HepG2 (cell line): Measurements from ENCODE around the gene CRTC2. TPM values are rescaled to one million over a fixed set of nuclear protein-coding genes. Genes with fewer than 3 reads are reported as not detected.

Source experiments
- CENPT ChIP-seq: sonication (generic); formaldehyde crosslinking; IDR thresholded peaks from 2 replicates; pipeline ENCODE4 v1.8.0; 2022; ENCODE audit warnings: low read depth, mild to moderate bottlenecking, moderate library complexity, missing genetic modification reagents
- CENPX ChIP-seq: sonication (generic); formaldehyde crosslinking; IDR thresholded peaks from 2 replicates; pipeline ENCODE4 v1.9.0; 2021; ENCODE audit warnings: mild to moderate bottlenecking, missing genetic modification reagents, moderate library complexity
- CREBL2 ChIP-seq: sonication (generic); formaldehyde crosslinking; IDR thresholded peaks from 2 replicates; pipeline ENCODE4 v1.8.1; 2023; ENCODE audit warnings: missing genetic modification reagents, mild to moderate bottlenecking, borderline replicate concordance
- DMAP1 ChIP-seq: IDR thresholded peaks from 2 replicates; pipeline ENCODE4 v1.6.1; 2016
- DR1 ChIP-seq: sonication (generic); formaldehyde crosslinking; IDR thresholded peaks from 2 replicates; pipeline ENCODE4 v1.8.0; 2021; ENCODE audit warnings: mild to moderate bottlenecking, missing genetic modification reagents, inconsistent platforms
- FOXP1 ChIP-seq, 2 experiments: fragments of 450-650 bp in 1 of 2; IDR thresholded peaks; 2 replicates each; pipeline ENCODE4 v1.6.1; 2017 to 2018; ENCODE audit warnings: antibody characterized with exemption in 1 of 2
- HHEX ChIP-seq: IDR thresholded peaks from 2 replicates; pipeline ENCODE4 v1.6.1; 2016; ENCODE audit warnings: control low read depth
- IKZF1 ChIP-seq: fragments of 450-650 bp; IDR thresholded peaks from 2 replicates; pipeline ENCODE4 v1.7.1; 2016
- NR1H2 ChIP-seq: sonication (generic); formaldehyde crosslinking; IDR thresholded peaks from 2 replicates; pipeline ENCODE4 v1.8.1; 2022; ENCODE audit warnings: low read depth, missing genetic modification reagents, borderline replicate concordance
- PHF20 ChIP-seq: sonication (generic); formaldehyde crosslinking; IDR thresholded peaks from 2 replicates; pipeline ENCODE4 v1.5.0; 2020; ENCODE audit warnings: mild to moderate bottlenecking, missing genetic modification reagents
- PHF5A ChIP-seq: IDR thresholded peaks from one replicate; pipeline ENCODE4 v1.6.1; 2018; ENCODE audit warnings: low read depth, missing genetic modification reagents; ENCODE audit not compliant: unreplicated experiment
- POLR2AphosphoS5 ChIP-seq: IDR thresholded peaks from 2 replicates; pipeline ENCODE4 v1.6.1; 2012; ENCODE audit warnings: low read depth, low read length
- SAP130 ChIP-seq: IDR thresholded peaks from 2 replicates; pipeline ENCODE4 v1.6.1; 2016; ENCODE audit warnings: low read depth
- TARDBP ChIP-seq: sonication (generic); formaldehyde crosslinking; IDR thresholded peaks from 2 replicates; pipeline ENCODE4 v1.8.0; 2022; ENCODE audit warnings: mild to moderate bottlenecking, missing genetic modification reagents
- ZFP1 ChIP-seq: IDR thresholded peaks from 2 replicates; pipeline ENCODE4 v1.6.1; 2016
- ZNF234 ChIP-seq: sonication (generic); formaldehyde crosslinking; conservative IDR thresholded peaks from 2 replicates; pipeline ENCODE4 v1.5.1; 2020; ENCODE audit warnings: mild to moderate bottlenecking, missing genetic modification reagents
- ZNF263 ChIP-seq: sonication (generic); formaldehyde crosslinking; IDR thresholded peaks from 2 replicates; pipeline ENCODE4 v1.4.0; 2020; ENCODE audit warnings: missing genetic modification reagents
- ZNF383 ChIP-seq: sonication (generic); formaldehyde crosslinking; IDR thresholded peaks from 2 replicates; pipeline ENCODE4 v1.4.0; 2020; ENCODE audit warnings: missing genetic modification reagents, mild to moderate bottlenecking, borderline replicate concordance
- ZNF562 ChIP-seq: sonication (generic); formaldehyde crosslinking; IDR thresholded peaks from 2 replicates; pipeline ENCODE4 v1.8.0; 2022; ENCODE audit warnings: missing genetic modification reagents, borderline replicate concordance
- ZNF644 ChIP-seq: IDR thresholded peaks from 2 replicates; pipeline ENCODE4 v1.6.1; 2016; ENCODE audit warnings: low read depth
- ZNF879 ChIP-seq: sonication (generic); formaldehyde crosslinking; IDR thresholded peaks from 2 replicates; pipeline ENCODE4 v1.8.1; 2023; ENCODE audit warnings: missing genetic modification reagents
- polyA plus RNA-seq, 8 experiments: library from polyadenylated mRNA; depleted of rRNA in 3 of 8; stranded (reverse) in 7 of 8; unstranded in 1 of 8; fragments of >200 nt; fragmentation: Illumina TruSeq in 4 of 8; extraction: Trizol in 4 of 8; gene quantifications; 2 replicates each; pipeline versions ENCODE4 v1.2.1 to v1.2.3, GENCODE V29; 2011 to 2016; ENCODE audit warnings: low read depth in 4 of 8, missing spikeins in 1 of 8, mixed read lengths in 1 of 8; ENCODE audit not compliant: insufficient read depth in 1 of 8
- total RNA-seq, 5 experiments: library from RNA; depleted of rRNA; stranded (reverse); fragments of >200 nt; fragmentation: Illumina TruSeq; extraction: Trizol; gene quantifications; 2 replicates each; pipeline ENCODE4 v1.2.3, GENCODE V29; 2016; ENCODE audit warnings: low read depth in 1 of 5
- TF ChIP-seq, protein P1 (sequence below): IDR thresholded peaks from 2 replicates; pipeline ENCODE4 v1.6.1; 2016; ENCODE audit warnings: low read depth, control low read depth
- TF ChIP-seq, protein P2 (sequence below): sonication (generic); formaldehyde crosslinking; IDR thresholded peaks from 2 replicates; pipeline ENCODE4 v1.4.0; 2020; ENCODE audit warnings: missing genetic modification reagents
- TF ChIP-seq, protein P3 (sequence below): sonication (generic); formaldehyde crosslinking; IDR thresholded peaks from 2 replicates; pipeline ENCODE4 v1.5.0; 2020; ENCODE audit warnings: missing genetic modification reagents
- TF ChIP-seq, protein P4 (sequence below): sonication (generic); formaldehyde crosslinking; IDR thresholded peaks from 2 replicates; pipeline ENCODE4 v1.5.0; 2020; ENCODE audit warnings: mild to moderate bottlenecking, missing genetic modification reagents

CRTC2 gene
- total and polyA plus RNA-seq, 2 of the 13 experiments (the other 11 are each of a cell fraction or from before 2014, with no cell fraction given), result 6.1 to 26.7 TPM

- TF ChIP-seq, protein P1, sequence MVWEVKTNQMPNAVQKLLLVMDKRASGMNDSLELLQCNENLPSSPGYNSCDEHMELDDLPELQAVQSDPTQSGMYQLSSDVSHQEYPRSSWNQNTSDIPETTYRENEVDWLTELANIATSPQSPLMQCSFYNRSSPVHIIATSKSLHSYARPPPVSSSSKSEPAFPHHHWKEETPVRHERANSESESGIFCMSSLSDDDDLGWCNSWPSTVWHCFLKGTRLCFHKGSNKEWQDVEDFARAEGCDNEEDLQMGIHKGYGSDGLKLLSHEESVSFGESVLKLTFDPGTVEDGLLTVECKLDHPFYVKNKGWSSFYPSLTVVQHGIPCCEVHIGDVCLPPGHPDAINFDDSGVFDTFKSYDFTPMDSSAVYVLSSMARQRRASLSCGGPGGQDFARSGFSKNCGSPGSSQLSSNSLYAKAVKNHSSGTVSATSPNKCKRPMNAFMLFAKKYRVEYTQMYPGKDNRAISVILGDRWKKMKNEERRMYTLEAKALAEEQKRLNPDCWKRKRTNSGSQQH, result no peak
- no peak for TF ChIP-seq FOXP1 (IDR thresholded peaks at IDR 0.05)
- no peak for TF ChIP-seq FOXP1 (CRISPR knock-in tag; IDR thresholded peaks at IDR 0.05)
- TF ChIP-seq ZNF879 (CRISPR knock-in tag), result no peak
- TF ChIP-seq ZNF234, result no peak
- TF ChIP-seq CENPT (CRISPR knock-in tag), result no peak
- peak; percentile 13; the same call in 1 of the 2 replicates for TF ChIP-seq CREBL2 (CRISPR knock-in tag)
- TF ChIP-seq NR1H2 (CRISPR knock-in tag), result no peak
- TF ChIP-seq, protein P2, sequence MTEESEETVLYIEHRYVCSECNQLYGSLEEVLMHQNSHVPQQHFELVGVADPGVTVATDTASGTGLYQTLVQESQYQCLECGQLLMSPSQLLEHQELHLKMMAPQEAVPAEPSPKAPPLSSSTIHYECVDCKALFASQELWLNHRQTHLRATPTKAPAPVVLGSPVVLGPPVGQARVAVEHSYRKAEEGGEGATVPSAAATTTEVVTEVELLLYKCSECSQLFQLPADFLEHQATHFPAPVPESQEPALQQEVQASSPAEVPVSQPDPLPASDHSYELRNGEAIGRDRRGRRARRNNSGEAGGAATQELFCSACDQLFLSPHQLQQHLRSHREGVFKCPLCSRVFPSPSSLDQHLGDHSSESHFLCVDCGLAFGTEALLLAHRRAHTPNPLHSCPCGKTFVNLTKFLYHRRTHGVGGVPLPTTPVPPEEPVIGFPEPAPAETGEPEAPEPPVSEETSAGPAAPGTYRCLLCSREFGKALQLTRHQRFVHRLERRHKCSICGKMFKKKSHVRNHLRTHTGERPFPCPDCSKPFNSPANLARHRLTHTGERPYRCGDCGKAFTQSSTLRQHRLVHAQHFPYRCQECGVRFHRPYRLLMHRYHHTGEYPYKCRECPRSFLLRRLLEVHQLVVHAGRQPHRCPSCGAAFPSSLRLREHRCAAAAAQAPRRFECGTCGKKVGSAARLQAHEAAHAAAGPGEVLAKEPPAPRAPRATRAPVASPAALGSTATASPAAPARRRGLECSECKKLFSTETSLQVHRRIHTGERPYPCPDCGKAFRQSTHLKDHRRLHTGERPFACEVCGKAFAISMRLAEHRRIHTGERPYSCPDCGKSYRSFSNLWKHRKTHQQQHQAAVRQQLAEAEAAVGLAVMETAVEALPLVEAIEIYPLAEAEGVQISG (CRISPR knock-in tag), result peak; percentile 42; the same call in 1 of the 2 replicates
- TF ChIP-seq POLR2AphosphoS5, result no peak
- TF ChIP-seq HHEX (CRISPR knock-in tag), result no peak
- TF ChIP-seq, protein P3, sequence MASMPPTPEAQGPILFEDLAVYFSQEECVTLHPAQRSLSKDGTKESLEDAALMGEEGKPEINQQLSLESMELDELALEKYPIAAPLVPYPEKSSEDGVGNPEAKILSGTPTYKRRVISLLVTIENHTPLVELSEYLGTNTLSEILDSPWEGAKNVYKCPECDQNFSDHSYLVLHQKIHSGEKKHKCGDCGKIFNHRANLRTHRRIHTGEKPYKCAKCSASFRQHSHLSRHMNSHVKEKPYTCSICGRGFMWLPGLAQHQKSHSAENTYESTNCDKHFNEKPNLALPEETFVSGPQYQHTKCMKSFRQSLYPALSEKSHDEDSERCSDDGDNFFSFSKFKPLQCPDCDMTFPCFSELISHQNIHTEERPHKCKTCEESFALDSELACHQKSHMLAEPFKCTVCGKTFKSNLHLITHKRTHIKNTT (CRISPR knock-in tag), result no peak
- TF ChIP-seq IKZF1, result no peak
- no peak for TF ChIP-seq ZFP1 (CRISPR knock-in tag)
- peak; percentile 52; the same call in 1 of the 2 replicates for TF ChIP-seq PHF20
- no peak; the same call in 1 of the 2 replicates for TF ChIP-seq DMAP1 (CRISPR knock-in tag)
- no peak for TF ChIP-seq ZNF644
- TF ChIP-seq, protein P4, sequence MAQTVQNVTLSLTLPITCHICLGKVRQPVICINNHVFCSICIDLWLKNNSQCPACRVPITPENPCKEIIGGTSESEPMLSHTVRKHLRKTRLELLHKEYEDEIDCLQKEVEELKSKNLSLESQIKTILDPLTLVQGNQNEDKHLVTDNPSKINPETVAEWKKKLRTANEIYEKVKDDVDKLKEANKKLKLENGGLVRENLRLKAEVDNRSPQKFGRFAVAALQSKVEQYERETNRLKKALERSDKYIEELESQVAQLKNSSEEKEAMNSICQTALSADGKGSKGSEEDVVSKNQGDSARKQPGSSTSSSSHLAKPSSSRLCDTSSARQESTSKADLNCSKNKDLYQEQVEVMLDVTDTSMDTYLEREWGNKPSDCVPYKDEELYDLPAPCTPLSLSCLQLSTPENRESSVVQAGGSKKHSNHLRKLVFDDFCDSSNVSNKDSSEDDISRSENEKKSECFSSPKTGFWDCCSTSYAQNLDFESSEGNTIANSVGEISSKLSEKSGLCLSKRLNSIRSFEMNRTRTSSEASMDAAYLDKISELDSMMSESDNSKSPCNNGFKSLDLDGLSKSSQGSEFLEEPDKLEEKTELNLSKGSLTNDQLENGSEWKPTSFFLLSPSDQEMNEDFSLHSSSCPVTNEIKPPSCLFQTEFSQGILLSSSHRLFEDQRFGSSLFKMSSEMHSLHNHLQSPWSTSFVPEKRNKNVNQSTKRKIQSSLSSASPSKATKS (CRISPR knock-in tag), result no peak
- TF ChIP-seq TARDBP (CRISPR knock-in tag), result no peak
- TF ChIP-seq ZNF383 (CRISPR knock-in tag), result no peak
- no peak for TF ChIP-seq ZNF562
- TF ChIP-seq DR1 (CRISPR knock-in tag), result no peak
- no peak for TF ChIP-seq ZNF263 (CRISPR knock-in tag)
- no peak for TF ChIP-seq CENPX (CRISPR knock-in tag)
- peak; percentile 59 for TF ChIP-seq SAP130 (CRISPR knock-in tag)
- no peak for TF ChIP-seq PHF5A
Observed at GRCh38 chr1:153945795-153946621, 12.4 kb downstream of the CRTC2 start (continued).
